Left cardiac atrium (tissue), 4 donors: Measurements from ENCODE around the gene VCAM1. TPM values are rescaled to one million over a fixed set of nuclear protein-coding genes. Genes with fewer than 3 reads are reported as not detected.

Source experiments
- ATAC-seq, 2 donors: fragments of 200-7000 bp; cut with Tn5 transposase; one replicate each; pipeline ENCODE4 v1.9.1; 2020; ENCODE audit warnings: mild to moderate bottlenecking in 2 of 2, moderate library complexity in 2 of 2
- DNase-seq: peaks from one replicate; pipeline ENCODE4 v3.0.0-alpha.2; 2020
- intact Hi-C, 2 donors: fragments of 100-400 bp; cut with DNase I; formaldehyde crosslinking; loops; one replicate each; pipeline versions ENCODE4 v1.14.1 to v1.15.1; 2022 to 2023
- total RNA-seq, 2 donors: library from RNA; stranded (reverse); fragmentation: NEBNext Ultra II Directional; extraction: Animal tissue kit (Norgen Biotek cat#: 25700); gene quantifications; one replicate each; pipeline ENCODE4 v1.2.1, GENCODE V29; 2021
- donor health status: DM: no; HTN: yes; CAD: no.
- donor health status: DM: no; HTN: yes; CAD: no; lungs with severe emphysema.
- donor health status: DM: yes; HTN: yes; CAD: no.
- donor health status: Dilated cardiomyopathy.

The VCAM1 gene
- total RNA-seq, 2 donors from 2014 or later: 7.6 to 10.2 TPM

GRCh38 chr1:100720751-100721150 is 1.2 kb downstream of the VCAM1 start:
- intact Hi-C loops: no loop called here
- peak in 1 of 2 donors; percentile 45 for ATAC-seq
- DNase-seq: no peak

GRCh38 chr1:100721526-100722207 is 2.1 kb downstream of the VCAM1 start:
- intact Hi-C loops: no loop called here
- ATAC-seq (peak; percentile 55 to 62), DNase-seq (peak; percentile 35)

- ATAC-seq: no peak
- intact Hi-C loops: no loop called here
- no peak for DNase-seq
Measured at GRCh38 chr1:100722221-100722620, 2.7 kb downstream of the VCAM1 start.

- no peak for DNase-seq
- ATAC-seq: no peak
- intact Hi-C loops: no loop called here
Measured at GRCh38 chr1:100724281-100724680, 4.7 kb downstream of the VCAM1 start.

GRCh38 chr1:100730130-100730529 is 10.6 kb downstream of the VCAM1 start:
- ATAC-seq: no peak
- DNase-seq: no peak
- intact Hi-C loops: no loop called here

GRCh38 chr1:100731309-100731708 is 11.8 kb downstream of the VCAM1 start:
- intact Hi-C loops: no loop called here
- ATAC-seq (no peak), DNase-seq (no peak)

GRCh38 chr1:100731758-100732157 is 12.2 kb downstream of the VCAM1 start:
- intact Hi-C loops: no loop called here
- DNase-seq (no peak), ATAC-seq (no peak)

- intact Hi-C loops: no loop called here
- peak; percentile 37 to 38 for ATAC-seq
- DNase-seq: no peak
Measured at GRCh38 chr1:100734676-100735075, 15.1 kb downstream of the VCAM1 start.

GRCh38 chr1:100735244-100735643 is 15.7 kb downstream of the VCAM1 start:
- ATAC-seq (peak in 1 of 2 donors; percentile 18), DNase-seq (no peak)
- intact Hi-C loops: no loop called here

- ATAC-seq: peak in 1 of 2 donors; percentile 51
- DNase-seq: peak; percentile 19
- intact Hi-C loops: no loop called here
Measured at GRCh38 chr1:100736324-100736723, 16.8 kb downstream of the VCAM1 start.

- intact Hi-C loops: no loop called here
- ATAC-seq (peak in 1 of 2 donors; percentile 40), DNase-seq (no peak)
Measured at GRCh38 chr1:100736746-100737145, 17.2 kb downstream of the VCAM1 start.

- intact Hi-C loops: no loop called here
- ATAC-seq (peak in 1 of 2 donors; percentile 51), DNase-seq (no peak)
Measured at GRCh38 chr1:100746542-100746932, 27.0 kb downstream of the VCAM1 start.

GRCh38 chr1:100747771-100748170 is 28.2 kb downstream of the VCAM1 start:
- intact Hi-C loops: no loop called here
- no peak for DNase-seq
- no peak for ATAC-seq

- no peak for DNase-seq
- intact Hi-C loops: no loop called here
- no peak for ATAC-seq
Measured at GRCh38 chr1:100750005-100750885, 30.7 kb downstream of the VCAM1 start.

- intact Hi-C loops: no loop called here
- DNase-seq: no peak
- ATAC-seq: no peak
Measured at GRCh38 chr1:100752791-100753190, 33.2 kb downstream of the VCAM1 start.

- ATAC-seq: peak; percentile 77 to 96
- intact Hi-C loops: no loop called here
- peak; percentile 26 for DNase-seq
Measured at GRCh38 chr1:100757946-100758345, 38.4 kb downstream of the VCAM1 start.

- intact Hi-C loops: no loop called here
- ATAC-seq (no peak), DNase-seq (no peak)
Measured at GRCh38 chr1:100759188-100759587, 39.6 kb downstream of the VCAM1 start.

GRCh38 chr1:100760511-100760910 is 41.0 kb downstream of the VCAM1 start:
- no peak for ATAC-seq
- no peak for DNase-seq
- intact Hi-C loops: no loop called here

GRCh38 chr1:100762461-100762860 is 42.9 kb downstream of the VCAM1 start:
- ATAC-seq: no peak
- intact Hi-C loops: no loop called here
- no peak for DNase-seq

- intact Hi-C loops: no loop called here
- ATAC-seq (no peak), DNase-seq (no peak)
Measured at GRCh38 chr1:100767176-100767890, 47.8 kb downstream of the VCAM1 start.
